OCI-LY7 (cell line): ENCODE measurements around the gene SATB2. TPM values are rescaled to one million over a fixed set of nuclear protein-coding genes. Genes with fewer than 3 reads are reported as not detected.

Experiments
- BruUV-seq: library from RNA; stranded (reverse); fragments of 400-500 nt; replicated peaks from 2 replicates; lab custom pipeline; 2021; lab: Mats Ljungman, UMichigan
- CTCF ChIA-PET: fragments of 300-600 bp; sonication (Branson Sonifier 250); formaldehyde crosslinking; loops from one replicate; lab custom pipeline; 2022; ENCODE audit warnings: antibody characterized with exemption; ENCODE audit not compliant: unreplicated experiment; lab: Charles Lee
- POLR2A ChIA-PET: fragments of 300-600 bp; sonication (Branson Sonifier 250); formaldehyde crosslinking; loops from one replicate; lab custom pipeline; 2022; ENCODE audit warnings: antibody characterized with exemption; lab: Charles Lee
- DNase-seq: peaks from one replicate; pipeline ENCODE4 v3.0.0-alpha.2; 2015; ENCODE audit warnings: low spot score
- H2AFZ ChIP-seq: fragments of 200-600 bp; sonication (generic), shearing (Covaris generic); 2 replicates; pipeline ENCODE4 v1.6.1; 2014; ENCODE audit warnings: mild to moderate bottlenecking, antibody characterized with exemption, low read length, moderate library complexity
- H3K27ac ChIP-seq: fragments of 200-600 bp; sonication (generic); 2 replicates; pipeline ENCODE4 v1.5.1; 2014; ENCODE audit warnings: mixed run types, low read depth, mild to moderate bottlenecking, moderate library complexity, low read length, inconsistent platforms; ENCODE audit not compliant: poor library complexity, severe bottlenecking
- H3K36me3 ChIP-seq: fragments of 200-600 bp; sonication (generic); 2 replicates; pipeline ENCODE4 v1.6.1; 2014; ENCODE audit warnings: mild to moderate bottlenecking, antibody characterized with exemption, low read length, moderate library complexity, mixed read lengths; ENCODE audit not compliant: insufficient read depth
- H3K4me1 ChIP-seq: fragments of 200-600 bp; sonication (generic); 2 replicates; pipeline ENCODE4 v1.5.1; 2014; ENCODE audit warnings: mild to moderate bottlenecking, low read length; ENCODE audit not compliant: insufficient read depth, poor library complexity, severe bottlenecking
- H3K4me2 ChIP-seq: fragments of 200-600 bp; sonication (generic); 2 replicates; pipeline ENCODE4 v1.6.1; 2014; ENCODE audit warnings: mild to moderate bottlenecking, low read length
- H3K4me3 ChIP-seq: fragments of 200-600 bp; sonication (generic); 2 replicates; pipeline ENCODE4 v1.5.1; 2014; ENCODE audit warnings: mild to moderate bottlenecking, low read depth, low read length; ENCODE audit not compliant: poor library complexity, severe bottlenecking
- H3K79me2 ChIP-seq: fragments of 200-600 bp; sonication (generic); 2 replicates; pipeline ENCODE4 v1.6.1; 2016; ENCODE audit warnings: low read depth, mild to moderate bottlenecking, low read length, moderate library complexity, mixed read lengths; ENCODE audit not compliant: insufficient read depth
- H3K9me2 ChIP-seq: fragments of 200-600 bp; sonication (generic); 2 replicates; pipeline ENCODE4 v1.6.1; 2016; ENCODE audit warnings: mild to moderate bottlenecking, low read length, mixed read lengths; ENCODE audit not compliant: insufficient read depth
- H3K9me3 ChIP-seq: fragments of 200-600 bp; sonication (generic); 2 replicates; pipeline ENCODE4 v1.6.1; 2014; ENCODE audit warnings: mild to moderate bottlenecking, mixed run types, low read length, mixed read lengths
- H4K20me1 ChIP-seq: fragments of 200-600 bp; sonication (generic); 2 replicates; pipeline ENCODE4 v1.6.1; 2014; ENCODE audit warnings: mild to moderate bottlenecking, antibody characterized with exemption, low read length, moderate library complexity, mixed read lengths; ENCODE audit not compliant: insufficient read depth
- EZH2phosphoT487 ChIP-seq: fragments of 200-600 bp; sonication (generic); IDR thresholded peaks from 2 replicates; pipeline ENCODE4 v1.6.1; 2018; ENCODE audit warnings: low read depth, borderline replicate concordance, mild to moderate bottlenecking, mixed run types, antibody characterized with exemption, low read length, moderate library complexity, mixed read lengths
- intact Hi-C: fragments of 100-400 bp; cut with micrococcal nuclease; formaldehyde crosslinking; loops from one replicate; pipeline ENCODE4 v1.10.0; 2022; ENCODE audit not compliant: unreplicated experiment
- total RNA-seq, 2 experiments: library from RNA; depleted of rRNA in 1 of 2; stranded (reverse); fragments of >200 nt in 1 of 2; shearing (Covaris generic) in 1 of 2; gene quantifications; 2 replicates each; pipeline ENCODE4 v1.2.3, GENCODE V29; 2014 to 2022
- TF ChIP-seq, protein P1 (sequence below): fragments of 200-600 bp; sonication (generic); conservative IDR thresholded peaks from 2 replicates; pipeline ENCODE4 v1.5.1; 2014; ENCODE audit warnings: mild to moderate bottlenecking, antibody characterized with exemption, low read length, moderate library complexity, mixed read lengths

Gene SATB2
- total RNA-seq, 2 experiments from 2014 or later = 15.9 to 30.7 TPM

DNA sequence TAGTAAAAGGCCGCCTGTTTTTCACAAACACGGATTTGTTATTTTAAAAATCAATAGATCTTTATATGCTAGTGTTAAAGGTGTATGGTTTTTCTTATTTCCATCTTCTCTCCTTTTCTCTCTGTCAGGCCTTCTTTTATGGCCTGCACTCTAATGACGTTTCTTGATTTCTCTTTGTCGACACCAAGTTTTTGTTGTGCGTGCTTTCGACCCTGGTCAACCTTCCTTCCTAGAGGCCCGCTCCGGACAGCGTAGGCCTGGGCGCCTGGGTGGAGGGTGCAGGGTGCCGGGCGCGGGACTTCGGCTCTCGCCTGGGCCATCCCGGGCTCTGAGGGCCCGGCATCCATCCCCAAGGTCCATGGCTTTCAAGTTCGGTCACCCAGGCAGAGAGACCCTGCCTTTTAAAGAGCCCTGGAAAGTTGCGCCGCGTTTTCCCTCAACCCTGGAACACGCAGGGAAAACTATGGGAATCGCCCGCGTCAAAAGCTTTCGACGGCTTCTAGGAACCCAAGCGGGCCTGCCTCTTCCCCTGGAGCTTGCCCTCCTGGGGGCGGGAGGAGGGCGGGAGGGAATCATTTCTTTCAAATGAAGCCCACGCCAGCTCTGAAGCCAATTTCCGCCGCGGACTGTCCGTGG lies 4.1 kb upstream of the SATB2 start:
- TF ChIP-seq EZH2phosphoT487 = no peak
- TF ChIP-seq, protein P1, sequence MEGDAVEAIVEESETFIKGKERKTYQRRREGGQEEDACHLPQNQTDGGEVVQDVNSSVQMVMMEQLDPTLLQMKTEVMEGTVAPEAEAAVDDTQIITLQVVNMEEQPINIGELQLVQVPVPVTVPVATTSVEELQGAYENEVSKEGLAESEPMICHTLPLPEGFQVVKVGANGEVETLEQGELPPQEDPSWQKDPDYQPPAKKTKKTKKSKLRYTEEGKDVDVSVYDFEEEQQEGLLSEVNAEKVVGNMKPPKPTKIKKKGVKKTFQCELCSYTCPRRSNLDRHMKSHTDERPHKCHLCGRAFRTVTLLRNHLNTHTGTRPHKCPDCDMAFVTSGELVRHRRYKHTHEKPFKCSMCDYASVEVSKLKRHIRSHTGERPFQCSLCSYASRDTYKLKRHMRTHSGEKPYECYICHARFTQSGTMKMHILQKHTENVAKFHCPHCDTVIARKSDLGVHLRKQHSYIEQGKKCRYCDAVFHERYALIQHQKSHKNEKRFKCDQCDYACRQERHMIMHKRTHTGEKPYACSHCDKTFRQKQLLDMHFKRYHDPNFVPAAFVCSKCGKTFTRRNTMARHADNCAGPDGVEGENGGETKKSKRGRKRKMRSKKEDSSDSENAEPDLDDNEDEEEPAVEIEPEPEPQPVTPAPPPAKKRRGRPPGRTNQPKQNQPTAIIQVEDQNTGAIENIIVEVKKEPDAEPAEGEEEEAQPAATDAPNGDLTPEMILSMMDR = no peak
- Histone ChIP-seq H3K9me2 (no peaks in the 10 kb centered on the region), H3K27ac (no peak overlapping the region), H3K4me3 (peak overlapping the region; percentile 86), H3K79me2 (peaks cover 17% of the 10 kb centered on the region; the same call in 1 of the 2 replicates), H3K4me1 (peaks cover 18% of the 10 kb centered on the region), H3K36me3 (no peaks in the 10 kb centered on the region; the same call in 1 of the 2 replicates), H2AFZ (no peak overlapping the region), H4K20me1 (no peaks in the 10 kb centered on the region), H3K4me2 (peak overlapping the region; percentile 92), H3K9me3 (no peaks in the 10 kb centered on the region)
- ChIA-PET CTCF (no interaction called here), POLR2A (no interaction called here)
- intact Hi-C loops = no loop called here
- DNase-seq = no peak
- BruUV-seq = no TSS peak

DNA sequence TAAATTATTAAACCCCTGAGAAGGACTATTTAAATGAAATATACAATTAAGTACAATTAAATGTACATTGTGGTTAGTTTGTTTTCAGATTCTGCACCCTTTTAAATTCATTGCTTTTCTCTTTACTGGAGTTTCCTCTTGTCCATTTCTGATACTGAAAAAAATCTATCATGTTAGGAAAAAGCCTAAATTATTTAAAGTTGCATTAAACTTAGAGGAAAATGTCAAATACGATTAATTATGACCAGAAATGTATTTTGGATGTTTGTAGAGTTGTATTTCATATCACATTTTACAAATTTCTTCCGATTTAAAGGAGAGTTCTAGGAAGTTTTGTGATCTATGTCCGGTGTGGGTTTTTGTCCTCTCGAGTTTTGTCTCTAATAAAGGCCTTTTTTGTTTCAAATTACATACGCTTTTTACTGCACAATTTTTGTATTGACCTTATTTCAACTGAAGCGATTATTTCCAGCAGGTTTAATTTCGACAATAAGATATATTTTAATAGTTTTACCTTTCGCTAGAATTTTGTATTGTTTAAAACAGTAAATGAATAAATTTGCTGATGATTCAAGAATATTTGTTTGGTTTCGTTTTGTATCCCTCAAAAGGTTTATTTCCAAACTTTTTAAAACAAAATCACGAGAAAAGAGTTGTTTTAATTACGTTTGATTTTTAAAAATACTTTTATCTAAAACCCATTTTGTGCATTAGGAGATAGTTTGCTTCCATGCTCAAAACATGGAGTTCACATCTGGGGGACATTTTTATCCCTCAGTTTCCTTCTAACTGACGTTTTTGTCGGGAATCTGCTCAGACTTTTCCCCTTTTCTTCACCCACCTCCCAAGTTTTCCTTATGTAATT lies 3.3 kb upstream of the SATB2 start:
- peaks cover 24% of the 10 kb centered on the region; the same call in 1 of the 2 replicates for H3K79me2 ChIP-seq
- no peak for DNase-seq
- H3K9me2 ChIP-seq = no peaks in the 10 kb centered on the region
- ChIA-PET POLR2A (interaction anchor here (1.0 kb wide), 1 partner anchor 79 kb away, joined by 5 read pairs; no protein-coding TSS in a partner anchor), CTCF (no interaction called here)
- 0 out of 2 replicates have a peak overlapping the region, but pooled peaks have one; percentile 91 for H2AFZ ChIP-seq
- intact Hi-C loops = no loop called here
- no TSS peak for BruUV-seq
- no peaks in the 10 kb centered on the region for H4K20me1 ChIP-seq
- peaks cover 22% of the 10 kb centered on the region for H3K4me1 ChIP-seq
- peak overlapping the region; percentile 79 for H3K27ac ChIP-seq
- H3K9me3 ChIP-seq = no peaks in the 10 kb centered on the region
- H3K4me2 ChIP-seq = peak overlapping the region; percentile 92
- H3K4me3 ChIP-seq = peak overlapping the region; percentile 86
- TF ChIP-seq, protein P1 = no peak
- TF ChIP-seq EZH2phosphoT487 = no peak
- no peaks in the 10 kb centered on the region; the same call in 1 of the 2 replicates for H3K36me3 ChIP-seq
